H1 (cell line): ENCODE results near the gene TESMIN.

Source experiments
- CTCF ChIP-seq, 3 experiments: IDR thresholded peaks; 1 replicate in 2 of 3; 2 replicates in 1 of 3; pipeline versions ENCODE4 v1.5.1 to v1.6.1; 2011; ENCODE audit warnings: low read length in 3 of 3, mild to moderate bottlenecking in 3 of 3, inconsistent platforms in 2 of 3, low read depth in 1 of 3, moderate library complexity in 1 of 3; ENCODE audit not compliant: insufficient read depth in 1 of 3; ENCODE audit errors: control extremely low read depth in 1 of 3
- JUN ChIP-seq: IDR thresholded peaks from 2 replicates; pipeline ENCODE4 v1.6.1; 2011; ENCODE audit warnings: low read depth, mild to moderate bottlenecking, improper control_type of control experiment, low read length
- NRF1 ChIP-seq: IDR thresholded peaks from 2 replicates; pipeline ENCODE4 v1.6.1; 2011; ENCODE audit warnings: mild to moderate bottlenecking, low read depth, low read length, improper control_type of control experiment
- PHF8 ChIP-seq: fragments of 200-600 bp; sonication (generic); conservative IDR thresholded peaks from 2 replicates; pipeline ENCODE4 v1.7.1; 2012; ENCODE audit warnings: low read depth, mild to moderate bottlenecking, inconsistent platforms, low read length, moderate library complexity
- POLR2A ChIP-seq, 2 experiments: IDR thresholded peaks; 1 replicate in 1 of 2; 2 replicates in 1 of 2; pipeline ENCODE4 v1.6.1; 2011; ENCODE audit warnings: low read depth in 2 of 2, low read length in 2 of 2, mild to moderate bottlenecking in 2 of 2; ENCODE audit errors: control extremely low read depth in 1 of 2
- SIX5 ChIP-seq: IDR thresholded peaks from 2 replicates; pipeline ENCODE4 v1.6.1; 2011; ENCODE audit warnings: mild to moderate bottlenecking, low read depth, low read length
- YY1 ChIP-seq: IDR thresholded peaks from 2 replicates; pipeline ENCODE4 v1.6.1; 2011; ENCODE audit warnings: low read depth, mild to moderate bottlenecking, low read length

DNA sequence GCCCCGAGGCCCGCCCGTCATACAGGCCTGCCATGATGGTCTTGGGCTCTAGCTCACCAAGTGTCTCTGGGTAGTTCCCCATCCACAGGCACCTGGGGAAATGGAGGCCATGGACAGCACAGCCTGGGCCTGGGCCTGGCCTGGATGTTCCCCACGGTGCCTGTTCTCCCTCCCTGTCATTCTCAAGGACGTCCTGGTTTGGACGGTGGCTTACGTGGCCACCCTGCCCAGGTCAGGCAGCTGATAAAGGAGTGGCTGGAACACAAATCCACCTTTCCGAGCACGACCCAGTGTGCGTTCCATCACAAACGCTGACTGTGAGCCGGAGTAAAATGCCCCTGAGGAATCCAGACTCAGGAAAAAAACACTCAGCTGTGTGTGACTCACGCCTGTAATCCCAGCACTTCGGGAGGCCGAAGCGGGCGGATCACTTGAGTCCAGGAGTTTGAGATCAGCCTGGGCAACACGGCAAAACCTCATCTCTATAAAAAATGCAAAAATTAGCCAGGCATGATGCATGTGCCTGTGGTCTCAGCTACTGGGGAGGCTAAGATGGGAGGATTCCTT lies 41.2 kb upstream of the TESMIN start:
- TF ChIP-seq YY1 (no peak), SIX5 (no peak), NRF1 (no peak), PHF8 (no peak), CTCF (IDR thresholded peaks at IDR 0.05; ENCODE audit: control extremely low read depth in 1 of 3, insufficient read depth in 1 of 3, low read depth in 1 of 3, low read length in 3 of 3) (no peak), POLR2A (IDR thresholded peaks at IDR 0.05; ENCODE audit: control extremely low read depth in 1 of 2, low read depth in 2 of 2, low read length in 2 of 2) (no peak), JUN (no peak)
